IMR-90 (cell line): Measurements from ENCODE around the gene RASGRP4. TPM values are rescaled to one million over a fixed set of nuclear protein-coding genes. Genes with fewer than 3 reads are reported as not detected.
A peak's percentile ranks its signal among the peaks of the same experiment; 100 is the strongest.

ENCODE experiments used
- ATAC-seq: fragments of 200-7000 bp; cut with Tn5 transposase; 2 replicates; pipeline ENCODE4 v1.9.1; 2020; ENCODE audit warnings: low read depth, mild to moderate bottlenecking, moderate library complexity
- BruUV-seq: library from RNA; stranded (reverse); fragments of 400-500 nt; replicated peaks from 2 replicates; lab custom pipeline; 2021; lab: Mats Ljungman, UMichigan
- CTCF ChIA-PET: fragments of 300-600 bp; formaldehyde crosslinking; extraction: SDS; loops from one replicate; lab custom pipeline; 2021; ENCODE audit warnings: antibody characterized with exemption; lab: Yijun Ruan, JAX
- POLR2A ChIA-PET: fragments of 300-600 bp; sonication (Branson Sonifier 250); formaldehyde crosslinking; loops from one replicate; lab custom pipeline; 2022; ENCODE audit warnings: antibody characterized with exemption; ENCODE audit not compliant: unreplicated experiment; lab: Charles Lee
- DNase-seq: peaks from one replicate; pipeline ENCODE4 v3.0.0; 2013
- H2AFZ ChIP-seq: replicated peaks from 2 replicates; pipeline ENCODE3; 2013; ENCODE audit warnings: low read length, mild to moderate bottlenecking; ENCODE audit not compliant: poor library complexity
- H2AK5ac ChIP-seq: 2 replicates; pipeline ENCODE4 v1.6.1; 2013; ENCODE audit warnings: low read depth, low read length, inconsistent platforms
- H2AK9ac ChIP-seq: replicated peaks from 2 replicates; pipeline ENCODE3; 2013; ENCODE audit warnings: mild to moderate bottlenecking, low read depth, low read length, moderate library complexity; ENCODE audit not compliant: poor library complexity
- H2BK120ac ChIP-seq: 2 replicates; pipeline ENCODE4 v1.6.1; 2013; ENCODE audit warnings: low read depth, low read length, inconsistent platforms
- H2BK15ac ChIP-seq: 3 replicates; pipeline ENCODE4 v1.6.1; 2013; ENCODE audit warnings: low read depth, low read length, inconsistent platforms
- H2BK20ac ChIP-seq: 2 replicates; pipeline ENCODE4 v1.6.1; 2013; ENCODE audit warnings: low read depth, mild to moderate bottlenecking, inconsistent platforms, low read length, moderate library complexity
- H2BK5ac ChIP-seq: 2 replicates; pipeline ENCODE4 v1.6.1; 2013; ENCODE audit warnings: mild to moderate bottlenecking, low read depth, low read length, inconsistent platforms; ENCODE audit not compliant: poor library complexity, severe bottlenecking
- H3K14ac ChIP-seq: replicated peaks from 2 replicates; pipeline ENCODE4 v1.6.1; 2013; ENCODE audit warnings: low read depth, low read length, inconsistent platforms
- H3K18ac ChIP-seq: 2 replicates; pipeline ENCODE4 v1.6.1; 2013; ENCODE audit warnings: low read depth, low read length, control low read depth
- H3K23ac ChIP-seq: 2 replicates; pipeline ENCODE4 v1.6.1; 2013; ENCODE audit warnings: low read depth, low read length, inconsistent platforms
- H3K27ac ChIP-seq: 2 replicates; pipeline ENCODE4 v1.5.1; 2013; ENCODE audit warnings: mild to moderate bottlenecking, control low read depth, low read length; ENCODE audit not compliant: insufficient read depth
- H3K27me3 ChIP-seq: 2 replicates; pipeline ENCODE4 v1.6.1; 2013; ENCODE audit warnings: low read length; ENCODE audit not compliant: control insufficient read depth, insufficient read depth
- H3K36me3 ChIP-seq: 2 replicates; pipeline ENCODE4 v1.6.1; 2013; ENCODE audit warnings: low read length, mixed read lengths; ENCODE audit not compliant: control insufficient read depth, insufficient read depth
- H3K4ac ChIP-seq: 2 replicates; pipeline ENCODE4 v1.6.1; 2013; ENCODE audit warnings: low read depth, low read length, inconsistent platforms
- H3K4me1 ChIP-seq: 2 replicates; pipeline ENCODE4 v1.6.1; 2013; ENCODE audit warnings: low read length, mixed read lengths; ENCODE audit not compliant: control insufficient read depth, insufficient read depth
- H3K4me2 ChIP-seq: 2 replicates; pipeline ENCODE4 v1.6.1; 2013; ENCODE audit warnings: low read depth, mild to moderate bottlenecking, control low read depth, low read length, moderate library complexity
- H3K4me3 ChIP-seq: 2 replicates; pipeline ENCODE4 v1.5.1; 2013; ENCODE audit warnings: low read depth, mild to moderate bottlenecking, control low read depth, low read length, moderate library complexity; ENCODE audit not compliant: insufficient read depth
- H3K56ac ChIP-seq: 2 replicates; pipeline ENCODE4 v1.6.1; 2013; ENCODE audit warnings: low read length, inconsistent platforms; ENCODE audit not compliant: insufficient read depth; ENCODE audit errors: extremely low read depth
- H3K79me1 ChIP-seq, 2 experiments: 2 replicates each; pipeline ENCODE4 v1.6.1; 2013; ENCODE audit warnings: low read length in 2 of 2, inconsistent platforms in 1 of 2, low read depth in 1 of 2
- H3K9ac ChIP-seq: 2 replicates; pipeline ENCODE4 v1.6.1; 2013; ENCODE audit warnings: low read depth, low read length, control low read depth
- H3K9me1 ChIP-seq: 2 replicates; pipeline ENCODE4 v1.6.1; 2013; ENCODE audit warnings: low read length, inconsistent platforms; ENCODE audit not compliant: insufficient read depth
- H3K9me3 ChIP-seq: 2 replicates; pipeline ENCODE4 v1.6.1; 2013; ENCODE audit warnings: low read length; ENCODE audit not compliant: control insufficient read depth, insufficient read depth
- H4K20me1 ChIP-seq: 2 replicates; pipeline ENCODE4 v1.6.1; 2013; ENCODE audit warnings: low read length, inconsistent platforms; ENCODE audit not compliant: insufficient read depth
- H4K5ac ChIP-seq: 2 replicates; pipeline ENCODE4 v1.6.1; 2013; ENCODE audit warnings: mild to moderate bottlenecking, low read depth, low read length, control low read depth
- H4K8ac ChIP-seq, 2 experiments: 2 replicates each; pipeline ENCODE4 v1.6.1; 2013; ENCODE audit warnings: low read depth in 2 of 2, low read length in 2 of 2, control low read depth in 1 of 2, inconsistent platforms in 1 of 2
- H4K91ac ChIP-seq: 2 replicates; pipeline ENCODE4 v1.6.1; 2013; ENCODE audit warnings: low read depth, low read length, inconsistent platforms; ENCODE audit not compliant: insufficient read depth
- MAFK ChIP-seq: IDR thresholded peaks from 2 replicates; pipeline ENCODE4 v1.6.1; 2012; ENCODE audit warnings: low read depth, low read length, improper control_type of control experiment
- WGBS, 2 experiments: methylation state at CpG; one replicate each; pipeline versions ENCODE4 v1.1.5 to v1.1.7; 2013; ENCODE audit warnings: missing lambda C conversion rate in 2 of 2; ENCODE audit not compliant: insufficient read length in 1 of 2; ENCODE audit errors: extremely low coverage in 2 of 2; 5-methylcytosine and 5-hydroxymethylcytosine counted together
- dilution Hi-C: fragments of 300-500 bp; cut with HindIII; formaldehyde crosslinking; loops from one replicate; pipeline ENCODE4 v1.14.3; 2018; ENCODE audit warnings: low sequenced_read_pairs; ENCODE audit not compliant: unreplicated experiment
- in situ Hi-C: fragments of 300-500 bp; cut with MboI; formaldehyde crosslinking; loops from 3 replicates; pipeline ENCODE4 v1.14.3; 2019; ENCODE audit warnings: low sequenced_read_pairs, inconsistent platforms, mixed read lengths
- intact Hi-C: fragments of 100-400 bp; cut with micrococcal nuclease; formaldehyde crosslinking; loops from 2 replicates; pipeline ENCODE4 v1.10.0; 2022
- polyA plus RNA-seq, 3 experiments: library from polyadenylated mRNA; depleted of rRNA; stranded (reverse); fragments of >200 nt; gene quantifications; 2 replicates each; pipeline ENCODE4 v1.2.3, GENCODE V29; 2012; ENCODE audit warnings: low replicate concordance in 1 of 3
- total RNA-seq: library from RNA; depleted of rRNA; stranded (reverse); fragments of >200 nt; gene quantifications from 2 replicates; pipeline ENCODE4 v1.2.3, GENCODE V29; 2012

RASGRP4 gene
- total and polyA plus RNA-seq, 2 of the 4 experiments (the other 2 are of a cell fraction) = not detected

DNA sequence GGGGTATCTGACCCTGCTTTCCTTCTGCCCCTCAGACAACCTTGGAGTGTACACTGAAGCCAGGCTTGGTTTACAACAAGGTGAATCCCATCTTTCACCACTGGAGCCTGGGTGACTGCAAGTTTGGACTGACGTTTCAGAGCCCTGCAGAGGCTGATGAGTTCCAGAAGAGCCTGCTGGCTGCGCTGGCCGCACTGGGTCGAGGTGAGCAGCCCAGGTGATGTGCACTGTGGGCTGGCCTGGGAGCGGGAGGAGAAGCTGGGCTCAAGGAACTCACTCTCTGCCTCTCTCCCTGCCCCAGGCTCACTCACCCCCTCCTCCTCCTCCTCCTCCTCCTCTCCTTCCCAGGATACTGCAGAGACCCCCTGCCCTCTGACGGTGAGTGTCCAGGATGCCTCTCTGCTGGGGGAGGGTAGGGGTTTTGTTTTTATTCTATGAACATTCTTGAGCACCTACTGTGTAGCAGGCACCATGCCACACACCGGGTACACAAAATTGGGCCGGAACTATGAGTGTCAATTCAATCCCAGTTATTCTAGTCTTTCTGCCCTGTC is 34.0 kb downstream of the RASGRP4 start:
- DNase-seq (no peak), ATAC-seq (no peak)
- no peak overlapping the region for H2BK120ac ChIP-seq
- dilution Hi-C loops = no loop called here
- H3K23ac ChIP-seq = 0 out of 2 replicates have a peak overlapping the region, but pooled peaks have one; percentile 24
- ChIA-PET CTCF (interaction anchor here (1.0 kb wide), 1 partner anchor 11 kb away, joined by 3 read pairs; the partner anchor contains the start of gene FAM98C), POLR2A (no interaction called here)
- H2BK20ac ChIP-seq = no peak overlapping the region
- H2BK5ac ChIP-seq = no peak overlapping the region
- no peak overlapping the region for H3K27ac ChIP-seq
- no peak overlapping the region for H3K4me2 ChIP-seq
- H3K4ac ChIP-seq = no peak overlapping the region
- H3K4me3 ChIP-seq = no peak overlapping the region
- H3K27me3 ChIP-seq = no peaks in the 10 kb centered on the region
- intact Hi-C loops = no loop called here
- H3K4me1 ChIP-seq = peaks cover 4% of the 10 kb centered on the region
- H3K9ac ChIP-seq = no peak overlapping the region
- H2BK15ac ChIP-seq = no peak overlapping the region
- H3K14ac ChIP-seq = no peak overlapping the region
- H2AK5ac ChIP-seq = peak overlapping the region; percentile 8
- no TSS peak for BruUV-seq
- WGBS, 2 experiments = 80% methylated on average over 2 of the region's 8 CpGs; no CpG with 5 or more reads in 1 of the 2 experiments
- H4K8ac ChIP-seq = no peak overlapping the region
- peaks cover 11 to 35% of the 10 kb centered on the region in 2 experiments; a peak in 3 of 4 replicates for H3K79me1 ChIP-seq
- H4K20me1 ChIP-seq = peaks cover 8% of the 10 kb centered on the region; the same call in 1 of the 2 replicates
- no peak for TF ChIP-seq MAFK
- H3K36me3 ChIP-seq = peaks cover 25% of the 10 kb centered on the region
- no peak overlapping the region for H4K5ac ChIP-seq
- H2AK9ac ChIP-seq = peak overlapping the region; percentile 61
- H2AFZ ChIP-seq = no peak overlapping the region
- no peak overlapping the region for H4K91ac ChIP-seq
- H3K56ac ChIP-seq = no peak overlapping the region
- H3K18ac ChIP-seq = no peak overlapping the region
- in situ Hi-C loops = no loop called here
- H3K9me3 ChIP-seq = no peaks in the 10 kb centered on the region
- H3K9me1 ChIP-seq = peaks cover 7% of the 10 kb centered on the region
